GM21825 (cell line): Measurements from ENCODE around the gene HOMER2.
"Not testable (repeated sequence)": the region's sequence is repeated elsewhere in the genome, so short reads cannot be mapped to it uniquely, and the experiment has no call there.

Source experiments
- ATAC-seq: cut with Tn5 transposase; IDR thresholded peaks from one replicate; pipeline ENCODE4 v1.9.1; 2021; ENCODE audit warnings: mild to moderate bottlenecking, moderate library complexity; ENCODE audit not compliant: unreplicated experiment

The HOMER2 gene

GRCh38 chr15:82865981-82866380 is 86.5 kb downstream of the HOMER2 start:
- ATAC-seq: not testable (repeated sequence)

DNA sequence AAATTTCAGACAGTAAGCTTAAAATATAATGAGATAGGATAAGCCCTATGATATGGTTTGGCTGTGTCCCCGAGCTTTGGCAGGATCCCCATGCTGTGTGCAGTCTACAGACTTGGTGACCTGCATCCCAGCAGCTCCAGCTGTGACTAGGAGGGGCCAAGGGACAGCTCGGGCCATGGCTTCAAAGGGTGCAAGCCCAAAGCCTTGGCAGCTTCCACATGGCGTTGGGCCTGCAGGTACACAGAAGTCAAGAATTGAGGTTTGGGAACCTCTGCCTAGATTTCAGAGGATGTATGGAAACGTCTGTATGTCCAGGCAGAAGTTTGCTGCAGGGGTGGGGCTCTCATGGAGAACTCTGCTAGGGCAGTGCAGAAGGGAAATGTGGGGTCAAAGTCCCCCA is 86.9 kb downstream of the HOMER2 start:
- ATAC-seq: not testable (repeated sequence)

DNA sequence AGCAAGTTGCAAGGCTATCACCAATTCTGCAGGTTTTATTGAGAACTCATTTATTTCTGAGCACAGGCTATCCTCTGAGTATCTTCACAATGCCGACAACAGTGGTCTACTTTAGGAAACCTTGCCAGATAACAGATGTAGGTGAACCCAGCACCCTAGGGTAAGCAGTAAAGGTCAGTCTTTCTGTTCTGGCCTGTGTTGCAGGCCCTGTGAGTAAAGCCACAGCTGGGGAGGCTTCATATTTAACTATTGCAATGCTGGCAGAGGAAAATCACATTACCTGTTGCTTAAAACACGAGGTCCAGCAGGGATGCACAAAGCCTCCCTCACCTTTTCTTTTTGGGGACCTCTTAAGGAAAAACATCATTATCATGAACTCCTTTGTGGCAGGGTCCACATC is 87.6 kb downstream of the HOMER2 start:
- ATAC-seq: no peak

DNA sequence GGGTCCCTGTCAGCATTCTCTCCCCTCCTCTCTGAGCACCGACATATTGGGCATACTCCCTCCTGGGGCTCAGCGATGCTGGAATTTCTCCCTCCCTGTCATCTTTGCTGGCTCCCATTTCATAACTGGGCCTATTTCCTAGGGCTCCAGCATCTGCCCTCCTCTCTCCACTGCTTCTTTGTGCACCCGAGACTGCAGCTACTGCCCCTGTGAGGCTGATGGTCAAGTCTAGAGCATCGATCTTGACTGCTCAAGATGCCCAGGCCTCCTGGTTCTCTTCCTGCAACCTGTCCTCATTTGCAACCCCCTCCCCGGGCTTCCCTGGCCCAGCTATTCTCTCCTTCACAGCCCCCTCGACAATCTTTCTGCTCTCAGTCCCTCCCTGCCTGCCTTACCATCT is 89.6 kb downstream of the HOMER2 start:
- ATAC-seq: no peak

DNA sequence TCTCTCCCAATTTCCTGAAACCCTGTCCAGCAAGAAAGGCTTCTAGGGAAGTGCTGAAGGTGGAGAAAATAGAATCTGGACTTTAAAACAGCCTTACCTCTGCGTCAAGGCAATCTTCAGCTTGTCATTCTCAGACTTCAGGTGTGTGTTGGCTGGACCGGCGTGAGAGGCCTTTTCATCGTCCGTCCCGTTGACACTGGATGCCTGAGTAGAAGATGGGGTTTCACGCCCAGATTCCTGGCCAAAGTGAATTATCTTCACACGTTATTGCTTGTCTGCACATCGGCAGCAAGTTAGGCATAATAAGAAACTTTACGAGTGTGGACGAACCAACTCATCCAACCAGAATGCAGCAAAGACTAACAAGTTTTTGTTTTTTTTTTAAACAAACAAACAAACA is 93.6 kb downstream of the HOMER2 start:
- no peak for ATAC-seq

DNA sequence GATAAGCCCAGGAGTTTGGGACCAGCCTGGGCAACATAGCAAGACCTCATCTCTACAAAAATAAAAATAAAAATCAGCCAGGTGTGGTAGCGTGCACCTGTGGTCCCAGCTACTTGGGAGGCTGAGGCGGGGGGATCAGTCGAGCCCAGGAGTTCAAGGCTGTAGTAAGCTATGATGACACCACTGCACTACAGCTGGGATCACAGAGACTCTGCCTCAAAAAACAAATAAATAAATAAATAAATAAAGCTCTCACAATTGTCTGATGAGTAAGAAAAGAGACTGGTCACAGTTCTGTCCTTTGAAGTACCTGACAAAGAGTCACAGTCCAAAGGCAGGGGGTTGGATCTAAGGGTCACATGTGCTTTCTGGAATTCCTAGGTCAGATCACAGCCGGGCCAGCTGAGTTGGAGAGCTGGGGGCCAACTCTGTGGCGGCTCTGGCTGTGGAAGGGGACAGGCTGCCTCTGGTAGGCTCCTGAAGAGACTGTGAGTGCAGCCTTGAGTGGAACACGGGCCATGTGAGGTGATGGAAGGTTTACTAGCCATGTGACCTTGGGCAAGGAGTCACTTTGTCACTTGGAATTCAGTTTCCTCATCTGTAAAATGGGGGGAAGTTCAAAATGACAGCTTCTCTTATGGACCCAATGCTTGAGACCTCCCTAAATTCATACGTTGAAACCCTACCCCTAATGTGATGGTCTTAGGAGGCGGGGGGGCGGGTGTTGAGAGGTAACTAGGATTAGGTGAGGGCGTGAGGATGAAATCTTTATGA is 95.9 kb downstream of the HOMER2 start:
- ATAC-seq: no peak

DNA sequence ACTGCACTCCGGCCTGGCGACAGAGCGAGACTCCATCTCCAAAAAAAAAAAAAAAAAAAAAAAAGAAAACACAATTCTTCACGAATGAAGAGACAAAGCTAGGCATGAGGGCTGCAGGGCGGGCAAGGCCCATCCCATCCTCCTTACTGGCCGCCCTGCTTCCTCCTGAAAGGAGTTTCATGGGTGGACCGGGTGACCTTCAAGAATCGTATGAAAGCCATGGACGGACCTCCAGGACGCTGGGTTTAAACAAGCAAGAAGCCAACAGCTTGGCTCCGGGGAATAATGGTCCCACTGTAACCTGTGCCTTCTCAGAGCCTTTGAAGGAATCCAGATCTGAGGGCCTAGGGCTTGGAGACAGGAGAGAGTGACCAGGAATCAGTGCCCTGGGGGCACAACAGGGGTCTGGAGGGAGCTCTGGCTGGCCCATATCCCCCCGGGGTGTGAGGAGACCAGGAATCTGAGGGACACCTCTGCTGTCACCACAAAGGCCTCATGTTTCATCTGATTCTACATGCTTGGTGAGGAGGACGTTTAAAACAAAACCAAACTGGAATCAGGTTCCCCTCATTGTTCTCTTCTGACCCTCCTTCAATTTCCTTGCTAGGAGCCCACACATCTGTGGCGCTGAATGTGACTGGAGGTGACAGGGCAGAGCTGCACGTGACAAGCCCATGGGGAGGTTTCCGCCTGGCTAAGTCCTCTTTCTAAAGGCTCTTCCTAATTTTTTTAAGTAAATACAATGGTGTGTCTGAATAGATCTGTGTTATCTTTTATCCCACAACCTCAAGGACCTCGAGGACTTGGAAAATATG is 97.0 kb downstream of the HOMER2 start:
- no peak for ATAC-seq

GRCh38 chr15:82854554-82854953 is 98.0 kb downstream of the HOMER2 start:
- ATAC-seq: no peak

DNA sequence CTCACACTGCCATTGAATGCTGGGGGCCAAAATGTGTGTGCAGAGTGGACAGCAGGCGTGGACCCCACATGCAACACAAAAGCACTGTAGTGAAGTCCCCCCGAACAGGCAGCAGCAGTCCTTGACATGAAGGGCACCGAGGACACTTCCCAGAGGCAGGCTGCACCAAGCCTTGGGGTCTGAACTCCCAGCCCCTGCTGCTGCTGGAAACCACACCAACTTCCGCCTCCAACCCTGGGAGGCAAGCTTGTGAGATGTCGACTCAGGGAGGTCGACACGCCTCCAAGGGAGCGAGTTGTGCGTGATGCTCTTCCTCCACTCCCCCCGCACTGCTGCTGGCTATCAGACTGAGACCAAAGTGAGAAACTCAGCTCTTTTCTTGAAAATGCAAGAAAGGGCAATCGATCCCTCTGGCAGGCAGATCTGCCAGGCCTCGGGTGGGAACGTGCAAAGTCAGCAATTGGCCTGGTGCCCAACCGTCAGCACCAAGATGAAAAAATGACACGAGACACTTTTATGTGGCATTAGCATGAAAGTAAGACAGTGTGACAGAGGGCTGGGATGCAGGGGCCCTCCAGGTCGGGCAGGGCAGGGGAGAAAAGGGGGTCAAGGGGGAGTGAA is 99.5 kb downstream of the HOMER2 start:
- ATAC-seq: no peak

GRCh38 chr15:82851981-82852511 is 100.5 kb downstream of the HOMER2 start:
- no peak for ATAC-seq

DNA sequence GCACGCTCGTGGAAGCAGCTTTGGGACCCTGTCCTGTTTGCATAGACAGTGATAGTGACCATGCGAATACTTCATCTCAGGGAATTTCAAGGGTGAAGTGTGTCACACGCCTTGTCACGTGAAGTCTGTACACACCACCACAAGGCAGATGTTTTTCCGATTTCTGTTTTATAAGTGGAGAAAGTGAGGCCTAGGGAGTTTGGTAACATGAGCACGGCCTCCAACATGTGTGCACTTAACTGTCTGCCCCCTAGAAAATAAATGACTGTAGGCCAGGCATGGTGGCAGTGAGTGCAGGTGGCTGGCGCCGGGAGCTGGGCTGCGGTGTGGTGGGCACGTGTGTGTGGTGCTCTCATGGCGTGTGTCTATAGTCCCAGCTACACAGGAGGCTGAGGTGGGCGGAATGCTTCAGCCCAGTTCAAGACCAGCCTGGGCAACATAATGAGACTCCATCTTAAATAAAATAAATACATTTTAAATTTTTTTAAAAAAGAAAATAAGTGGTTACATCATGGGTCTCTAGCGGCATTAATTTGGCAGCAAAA is 101.1 kb downstream of the HOMER2 start:
- ATAC-seq: no peak

DNA sequence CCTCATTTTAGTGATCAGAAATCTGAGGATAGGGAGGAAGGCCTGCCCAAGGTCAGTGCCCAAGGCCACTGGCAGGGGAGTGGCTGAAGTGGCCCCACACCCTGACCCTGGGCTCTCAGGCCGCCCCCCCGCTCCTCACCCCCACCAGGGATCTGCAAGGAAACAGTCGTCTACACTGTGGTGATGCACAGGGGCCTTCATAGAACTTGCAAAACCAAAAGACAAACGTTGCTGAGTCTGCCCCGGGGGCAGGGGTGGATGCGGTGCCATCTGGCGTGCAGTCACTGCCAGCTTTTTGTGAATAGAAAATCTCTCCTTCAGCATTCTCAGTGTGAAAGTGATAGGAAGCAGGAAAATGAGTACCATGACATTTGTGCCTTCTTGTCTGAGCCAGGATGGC is 101.8 kb downstream of the HOMER2 start:
- no peak for ATAC-seq

- no peak for ATAC-seq
These were observed 102.7 kb downstream of the HOMER2 start for GRCh38 chr15:82849556-82850512.

DNA sequence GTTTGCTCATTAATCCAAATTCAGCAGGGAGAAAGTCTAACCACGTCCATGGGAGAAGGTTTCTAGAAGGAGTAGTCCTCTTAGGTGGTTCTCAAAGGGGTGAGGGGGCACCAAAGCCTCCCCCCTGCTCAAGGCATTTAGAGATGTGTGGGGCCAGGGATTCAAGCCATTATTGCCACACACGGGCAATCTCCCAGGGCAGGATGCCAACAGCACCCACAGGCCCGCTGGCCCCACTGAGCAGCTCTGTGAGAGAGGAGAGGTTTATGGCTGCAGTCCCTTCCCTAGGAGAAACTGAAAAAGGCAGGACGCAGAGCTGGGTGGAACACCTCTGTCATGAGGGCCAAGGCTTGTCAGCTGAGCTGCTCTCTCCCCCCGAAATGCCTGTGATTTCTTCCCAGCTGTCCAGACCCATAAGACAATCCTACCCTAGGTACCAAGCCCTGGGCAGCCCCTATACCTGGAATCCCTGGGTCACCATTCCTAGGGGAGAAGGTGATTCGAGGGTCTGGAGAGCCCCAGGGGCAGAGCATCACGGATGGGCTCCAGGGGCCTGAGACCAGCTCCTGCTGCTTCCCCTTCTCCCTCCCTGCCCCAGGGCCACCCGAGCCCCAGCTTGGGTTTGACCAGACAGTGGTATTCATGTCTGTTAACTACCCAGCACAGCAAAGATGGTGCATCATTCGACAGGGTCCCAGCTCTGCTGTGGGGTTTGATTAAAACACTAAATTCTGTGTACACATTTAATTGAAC is 104.1 kb downstream of the HOMER2 start:
- no peak for ATAC-seq

- no peak for ATAC-seq
These were observed 104.8 kb downstream of the HOMER2 start for GRCh38 chr15:82847703-82848102.

GRCh38 chr15:82846621-82847020 is 105.9 kb downstream of the HOMER2 start:
- ATAC-seq: no peak

DNA sequence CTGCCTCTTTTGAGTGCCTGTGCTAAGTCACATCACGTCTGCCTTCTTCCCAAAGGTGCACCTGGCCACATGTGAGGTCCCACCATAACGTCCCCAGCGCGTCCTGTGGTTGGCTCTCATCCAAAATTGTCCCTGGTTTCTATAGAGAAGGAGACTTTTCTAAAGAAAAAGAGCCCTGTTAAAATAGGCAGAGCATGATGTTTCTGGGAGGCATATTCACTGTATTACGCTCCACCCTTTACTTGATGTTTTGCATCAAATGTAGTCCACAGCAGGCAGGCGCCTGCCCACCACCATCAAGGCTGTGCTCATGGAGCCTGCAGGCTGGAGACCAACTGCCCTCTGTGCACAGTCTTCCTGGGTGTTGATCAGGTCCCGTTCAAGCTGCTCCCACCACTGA is 106.8 kb downstream of the HOMER2 start:
- no peak for ATAC-seq

DNA sequence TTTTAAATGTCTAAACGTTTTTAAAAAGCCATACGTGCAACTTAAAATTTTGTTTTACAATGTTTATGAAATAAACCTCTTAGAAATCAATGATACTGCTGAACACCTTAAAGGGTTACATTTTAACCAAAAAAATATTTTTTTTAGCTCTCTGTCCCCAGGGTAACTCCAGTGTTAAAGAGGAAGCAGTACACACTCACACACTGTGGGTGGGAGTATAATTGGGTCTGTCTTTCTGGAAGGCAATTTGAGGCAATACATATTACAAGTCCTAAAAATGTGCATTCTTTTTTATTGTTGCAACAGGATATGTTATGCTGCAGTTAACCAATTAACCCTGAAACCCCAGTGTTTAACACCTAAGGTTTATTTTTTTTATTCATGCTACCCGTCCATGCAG is 109.0 kb downstream of the HOMER2 start:
- ATAC-seq: no peak

DNA sequence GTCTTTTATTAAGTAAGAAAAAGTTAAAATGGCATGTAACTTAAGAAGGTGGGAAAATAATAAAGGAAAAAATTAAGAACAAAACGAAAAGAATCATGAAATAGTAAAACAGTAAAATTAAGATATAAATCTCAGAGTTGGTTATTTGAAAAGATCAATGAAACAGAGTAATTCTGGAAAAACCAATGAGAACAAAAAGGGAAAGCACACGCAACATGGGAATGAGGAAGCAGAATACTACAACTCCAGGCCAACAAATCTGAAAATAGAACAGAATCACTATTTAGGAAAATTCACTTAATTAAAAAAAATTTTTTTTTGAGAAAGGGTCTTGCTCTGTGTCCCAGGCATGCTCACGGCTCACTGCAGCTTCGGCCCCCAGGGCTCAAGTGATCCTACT is 112.4 kb downstream of the HOMER2 start:
- no peak for ATAC-seq
